RWPE2 (cell line): Measurements from ENCODE around the gene CFAP77.

Experiments
- ATAC-seq: fragments of 200-7000 bp; cut with Tn5 transposase; 3 replicates; pipeline ENCODE4 v1.9.1; 2021; ENCODE audit warnings: low read depth
- DNase-seq: peaks from one replicate; pipeline ENCODE4 v3.0.0-alpha.2; 2020; ENCODE audit warnings: low spot score
- H3K27ac ChIP-seq: fragments of 450-650 bp; 2 replicates; pipeline ENCODE4 v1.5.1; 2017; ENCODE audit warnings: mild to moderate bottlenecking; ENCODE audit not compliant: poor library complexity, severe bottlenecking
- H3K27me3 ChIP-seq: fragments of 250-450 bp; sonication (Bioruptor Pico); 2 replicates; pipeline ENCODE4 v1.5.1; 2021; ENCODE audit warnings: mild to moderate bottlenecking, moderate library complexity; ENCODE audit not compliant: insufficient read depth, poor library complexity, severe bottlenecking
- H3K36me3 ChIP-seq: fragments of 250-450 bp; sonication (Bioruptor Pico); 2 replicates; pipeline ENCODE4 v1.5.1; 2020; ENCODE audit warnings: low read depth, mild to moderate bottlenecking, moderate library complexity
- H3K4me1 ChIP-seq: fragments of 250-450 bp; sonication (Bioruptor Pico); 2 replicates; pipeline ENCODE4 v1.5.1; 2021; ENCODE audit warnings: mild to moderate bottlenecking, moderate library complexity; ENCODE audit not compliant: insufficient read depth, poor library complexity, severe bottlenecking
- H3K4me3 ChIP-seq: fragments of 250-450 bp; sonication (Bioruptor Pico); 2 replicates; pipeline ENCODE4 v1.5.1; 2021; ENCODE audit warnings: mild to moderate bottlenecking, moderate library complexity; ENCODE audit not compliant: severe bottlenecking
- H3K9me3 ChIP-seq: fragments of 250-450 bp; sonication (Bioruptor Pico); 2 replicates; pipeline ENCODE4 v1.5.1; 2021; ENCODE audit warnings: mild to moderate bottlenecking, moderate library complexity; ENCODE audit not compliant: severe bottlenecking
- TF ChIP-seq, protein P1 (sequence below): fragments of 450-650 bp; IDR thresholded peaks from one replicate; pipeline ENCODE4 v1.5.1; 2017; ENCODE audit warnings: mild to moderate bottlenecking, moderate library complexity; ENCODE audit not compliant: poor library complexity, severe bottlenecking

CFAP77 gene

GRCh38 chr9:132391449-132391848 lies 18.6 kb upstream of the CFAP77 start:
- no peak overlapping the region for H3K27ac ChIP-seq
- TF ChIP-seq, protein P1, sequence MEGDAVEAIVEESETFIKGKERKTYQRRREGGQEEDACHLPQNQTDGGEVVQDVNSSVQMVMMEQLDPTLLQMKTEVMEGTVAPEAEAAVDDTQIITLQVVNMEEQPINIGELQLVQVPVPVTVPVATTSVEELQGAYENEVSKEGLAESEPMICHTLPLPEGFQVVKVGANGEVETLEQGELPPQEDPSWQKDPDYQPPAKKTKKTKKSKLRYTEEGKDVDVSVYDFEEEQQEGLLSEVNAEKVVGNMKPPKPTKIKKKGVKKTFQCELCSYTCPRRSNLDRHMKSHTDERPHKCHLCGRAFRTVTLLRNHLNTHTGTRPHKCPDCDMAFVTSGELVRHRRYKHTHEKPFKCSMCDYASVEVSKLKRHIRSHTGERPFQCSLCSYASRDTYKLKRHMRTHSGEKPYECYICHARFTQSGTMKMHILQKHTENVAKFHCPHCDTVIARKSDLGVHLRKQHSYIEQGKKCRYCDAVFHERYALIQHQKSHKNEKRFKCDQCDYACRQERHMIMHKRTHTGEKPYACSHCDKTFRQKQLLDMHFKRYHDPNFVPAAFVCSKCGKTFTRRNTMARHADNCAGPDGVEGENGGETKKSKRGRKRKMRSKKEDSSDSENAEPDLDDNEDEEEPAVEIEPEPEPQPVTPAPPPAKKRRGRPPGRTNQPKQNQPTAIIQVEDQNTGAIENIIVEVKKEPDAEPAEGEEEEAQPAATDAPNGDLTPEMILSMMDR, result no peak
- no peak overlapping the region for H3K4me3 ChIP-seq
- no peaks in the 10 kb centered on the region for H3K4me1 ChIP-seq
- DNase-seq (no peak), ATAC-seq (no peak)
- no peaks in the 10 kb centered on the region for H3K27me3 ChIP-seq
- H3K36me3 ChIP-seq, result peaks cover 92% of the 10 kb centered on the region
- no peaks in the 10 kb centered on the region for H3K9me3 ChIP-seq

DNA sequence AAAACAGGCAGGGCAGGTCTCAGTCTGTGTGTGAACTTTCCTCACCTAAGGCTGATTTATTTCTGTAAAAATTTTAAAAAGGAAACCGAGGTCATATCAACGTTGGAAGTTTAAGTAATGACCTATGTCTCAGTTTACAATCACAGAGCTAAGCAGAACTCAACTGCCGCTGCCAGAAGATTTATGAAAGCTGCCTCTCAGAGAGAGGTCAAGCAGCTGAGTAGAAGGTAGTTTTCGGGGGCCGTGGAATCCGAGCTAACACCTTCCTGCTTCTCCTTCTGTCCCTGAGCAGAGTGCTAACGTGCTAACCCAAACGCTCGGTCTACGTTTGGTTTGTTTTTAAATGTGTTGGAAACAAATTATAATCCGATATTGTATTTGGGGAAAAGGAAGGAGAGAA lies 14.5 kb upstream of the CFAP77 start:
- DNase-seq (no peak), ATAC-seq (no peak)
- Histone ChIP-seq H3K4me3 (no peak overlapping the region), H3K4me1 (no peaks in the 10 kb centered on the region), H3K36me3 (peaks cover 91% of the 10 kb centered on the region), H3K27me3 (no peaks in the 10 kb centered on the region), H3K27ac (no peak overlapping the region), H3K9me3 (no peaks in the 10 kb centered on the region)
- TF ChIP-seq, protein P1, result no peak

DNA sequence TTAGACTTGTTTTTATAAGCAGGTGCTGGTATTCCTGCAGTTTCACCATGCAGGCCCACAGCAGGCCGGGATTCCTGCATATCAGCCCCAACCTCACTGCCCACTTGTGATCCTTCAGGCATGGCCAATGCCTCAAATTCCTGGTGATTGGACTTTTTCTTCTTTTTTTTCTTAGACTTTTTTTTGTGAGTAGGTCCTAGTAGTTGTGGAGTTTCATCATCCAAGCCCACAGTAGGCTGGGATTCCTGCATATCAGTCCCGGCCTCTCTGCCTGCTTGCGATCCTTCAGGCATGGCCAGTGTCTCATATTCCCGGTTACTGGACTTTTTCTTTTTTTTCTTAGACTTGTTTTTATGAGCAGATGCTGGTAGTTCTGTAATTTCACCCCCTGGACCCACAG lies 8.2 kb upstream of the CFAP77 start:
- Histone ChIP-seq H3K27me3 (no peaks in the 10 kb centered on the region), H3K4me1 (peaks cover 5% of the 10 kb centered on the region), H3K27ac (no peak overlapping the region), H3K4me3 (no peak overlapping the region), H3K36me3 (peaks cover 59% of the 10 kb centered on the region), H3K9me3 (no peaks in the 10 kb centered on the region)
- DNase-seq, result no peak
- TF ChIP-seq, protein P1, result no peak
- no peak for ATAC-seq

DNA sequence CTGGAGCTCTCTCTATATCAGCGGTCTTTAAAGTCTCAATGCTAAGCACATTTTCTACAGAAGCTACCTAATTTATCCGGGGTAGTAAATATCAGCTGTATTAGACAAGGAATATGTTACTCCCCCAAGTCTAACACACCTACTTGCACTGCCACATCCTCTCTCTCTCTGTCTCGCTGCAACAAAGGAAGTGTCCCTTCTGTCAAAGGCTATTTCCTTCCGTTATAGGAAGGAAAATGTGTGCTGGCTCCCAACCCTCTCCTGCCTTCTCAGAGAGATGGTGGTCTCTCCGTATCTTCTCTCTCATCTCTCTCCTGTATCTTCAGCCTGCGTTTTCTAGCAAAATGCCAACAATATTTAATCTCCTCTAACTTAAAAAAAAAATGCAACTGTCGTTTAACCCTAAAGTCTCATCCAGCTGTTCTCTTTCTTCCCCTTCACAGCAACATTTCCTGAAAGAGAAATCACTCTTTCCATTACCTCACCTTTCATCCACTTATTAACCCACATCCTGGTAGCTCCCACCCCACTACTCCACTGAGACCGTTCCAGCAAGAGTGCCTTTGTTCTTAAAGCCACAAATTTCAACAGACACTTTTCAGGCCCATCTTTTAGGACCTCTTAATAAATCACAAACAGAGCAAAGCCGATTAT lies 5.7 kb upstream of the CFAP77 start:
- DNase-seq, result no peak
- no peaks in the 10 kb centered on the region for H3K9me3 ChIP-seq
- TF ChIP-seq, protein P1, result no peak
- ATAC-seq, result no peak
- H3K36me3 ChIP-seq, result peaks cover 36% of the 10 kb centered on the region
- no peaks in the 10 kb centered on the region for H3K27me3 ChIP-seq
- peaks cover 7% of the 10 kb centered on the region for H3K4me1 ChIP-seq
- H3K27ac ChIP-seq, result no peak overlapping the region
- H3K4me3 ChIP-seq, result no peak overlapping the region

DNA sequence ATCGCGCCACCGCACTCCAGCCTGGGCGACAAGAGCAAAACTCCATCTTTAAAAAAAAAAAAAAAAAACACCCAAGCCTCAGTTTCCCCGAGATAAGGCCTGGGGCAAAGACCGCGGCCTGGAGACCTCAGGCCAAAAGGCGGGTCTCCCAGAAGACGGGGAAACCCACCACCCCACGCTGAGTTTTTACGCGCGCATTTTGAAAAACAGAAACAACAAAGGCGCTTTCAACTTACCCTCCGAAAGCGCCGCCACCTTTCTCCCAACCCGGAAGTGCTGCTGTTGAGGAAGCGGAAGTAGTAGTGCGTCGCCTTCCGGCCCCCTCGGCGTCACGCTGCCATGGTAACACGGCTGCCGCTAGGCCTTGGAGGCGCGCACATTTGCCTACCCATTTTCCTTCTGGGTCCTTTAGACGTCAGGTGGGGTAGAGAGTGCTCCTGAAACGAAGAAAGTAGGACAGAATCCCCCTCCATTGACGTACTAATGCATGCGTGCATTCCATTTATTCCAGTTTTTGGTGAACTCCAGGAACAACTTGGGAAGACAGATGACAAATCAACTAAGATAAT lies 3.4 kb upstream of the CFAP77 start, which contains the start of gene TTF1:
Gene TTF1, minus strand, starts transcription at position 287 of the 569 bp plus-strand sequence. CDS start 4,019 bp downstream, outside the sequence.
- Histone ChIP-seq H3K9me3 (no peaks in the 10 kb centered on the region), H3K36me3 (peaks cover 14% of the 10 kb centered on the region), H3K27me3 (no peaks in the 10 kb centered on the region), H3K4me1 (peaks cover 7% of the 10 kb centered on the region), H3K4me3 (peak within 1 kb of the TSS; percentile 53), H3K27ac (no peak within 1 kb of the TSS)
- ATAC-seq (peak; percentile 74), DNase-seq (peak; percentile 87)
- TF ChIP-seq, protein P1, result no peak
